B cell (primary cell): ENCODE results near the gene CACNA1D. TPM values are rescaled to one million over a fixed set of nuclear protein-coding genes. Genes with fewer than 3 reads are reported as not detected.

Experiments
- ATAC-seq: fragments of 200-7000 bp; cut with Tn5 transposase; one replicate; pipeline ENCODE4 v1.10.0; 2021; ENCODE audit warnings: low read depth, mild to moderate bottlenecking, moderate number of reproducible peaks, moderate library complexity
- CTCF ChIA-PET: fragments of 350-600 bp; sonication (Branson Sonifier 250); formaldehyde crosslinking; loops from one replicate; lab custom pipeline; 2021; ENCODE audit warnings: antibody characterized with exemption, inconsistent platforms; lab: Charles Lee
- POLR2A ChIA-PET: fragments of 350-600 bp; sonication (Branson Sonifier 250); formaldehyde crosslinking; loops from one replicate; lab custom pipeline; 2021; ENCODE audit warnings: antibody characterized with exemption; lab: Charles Lee
- DNase-seq: peaks from one replicate; pipeline ENCODE4 v3.0.0; 2013
- H2AFZ ChIP-seq: 2 replicates; pipeline ENCODE4 v1.6.1; 2012; ENCODE audit warnings: mild to moderate bottlenecking, low read depth, low read length; ENCODE audit not compliant: insufficient read depth, poor library complexity, severe bottlenecking
- H3K27ac ChIP-seq, 2 donors: 1 replicate in 1 of 2; 2 replicates in 1 of 2; pipeline ENCODE4 v1.5.1; 2012 to 2013; ENCODE audit warnings: low read length in 2 of 2, mild to moderate bottlenecking in 2 of 2, moderate library complexity in 1 of 2
- H3K27me3 ChIP-seq, 4 experiments: fragments of 200-600 bp in 1 of 4; sonication (generic) in 1 of 4; replicated peaks in 1 of 4; 1 replicate in 2 of 4; 2 replicates in 2 of 4; pipeline versions ENCODE4 v1.6.1 to v1.7.0; 2013 to 2016; ENCODE audit warnings: low read length in 3 of 4, mild to moderate bottlenecking in 2 of 4, mixed read lengths in 1 of 4, moderate library complexity in 1 of 4; ENCODE audit not compliant: insufficient read depth in 4 of 4, control insufficient read depth in 3 of 4; ENCODE audit errors: control extremely low read depth in 1 of 4
- H3K36me3 ChIP-seq, 2 experiments: replicated peaks in 1 of 2; 1 replicate in 1 of 2; 2 replicates in 1 of 2; pipeline versions ENCODE4 v1.6.1 to v1.7.1; 2013; ENCODE audit warnings: low read length in 1 of 2; ENCODE audit not compliant: insufficient read depth in 2 of 2, control insufficient read depth in 1 of 2; ENCODE audit errors: control extremely low read depth in 1 of 2, extremely low read depth in 1 of 2
- H3K4me1 ChIP-seq, 2 donors: fragments of 200-600 bp in 1 of 2; sonication (generic) in 1 of 2; 1 replicate in 1 of 2; 2 replicates in 1 of 2; pipeline versions ENCODE4 v1.5.1 to v1.6.1; 2013 to 2017; ENCODE audit warnings: low read length in 2 of 2; ENCODE audit not compliant: control insufficient read depth in 2 of 2, insufficient read depth in 2 of 2
- H3K4me2 ChIP-seq: replicated peaks from 2 replicates; pipeline ENCODE3; 2012; ENCODE audit warnings: mild to moderate bottlenecking, low read depth, low read length; ENCODE audit not compliant: poor library complexity, severe bottlenecking
- H3K4me3 ChIP-seq, 5 experiments: fragments of 200-600 bp in 1 of 5; sonication (generic) in 1 of 5; 1 replicate in 3 of 5; 2 replicates in 2 of 5; pipeline versions ENCODE4 v1.5.1 to v1.7.0; 2011 to 2016; ENCODE audit warnings: low read length in 4 of 5, mild to moderate bottlenecking in 4 of 5, low read depth in 2 of 5, control low read depth in 1 of 5, moderate library complexity in 1 of 5; ENCODE audit not compliant: insufficient read depth in 1 of 5; ENCODE audit errors: control extremely low read depth in 1 of 5, extremely low read depth in 1 of 5
- H3K79me2 ChIP-seq: fragments of 200-600 bp; sonication (generic); one replicate; pipeline ENCODE4 v1.6.0; 2016; ENCODE audit warnings: low read length; ENCODE audit not compliant: control insufficient read depth, insufficient read depth
- H3K9ac ChIP-seq: fragments of 200-600 bp; sonication (generic); 2 replicates; pipeline ENCODE4 v1.6.1; 2017; ENCODE audit warnings: mild to moderate bottlenecking, low read length, moderate library complexity
- H3K9me3 ChIP-seq, 3 donors: one replicate each; pipeline versions ENCODE4 v1.6.1 to v1.7.1; 2013; ENCODE audit warnings: low read length in 2 of 3; ENCODE audit not compliant: control insufficient read depth in 2 of 3, insufficient read depth in 1 of 3; ENCODE audit errors: control extremely low read depth in 1 of 3
- H4K20me1 ChIP-seq: 2 replicates; pipeline ENCODE4 v1.6.0; 2012; ENCODE audit warnings: mild to moderate bottlenecking, low read length; ENCODE audit not compliant: insufficient read depth, control insufficient read depth, poor library complexity, severe bottlenecking
- H3K27ac Mint-ChIP-seq: one replicate; pipeline ENCODE4 v1.8.0; 2021; ENCODE audit warnings: mixed read lengths
- H3K27me3 Mint-ChIP-seq: one replicate; pipeline ENCODE4 v1.8.0; 2021; ENCODE audit warnings: mixed read lengths
- H3K4me1 Mint-ChIP-seq: one replicate; pipeline ENCODE4 v1.8.0; 2021; ENCODE audit warnings: mixed read lengths
- H3K4me3 Mint-ChIP-seq: one replicate; pipeline ENCODE4 v1.8.0; 2021; ENCODE audit warnings: mixed read lengths
- H3K9me3 Mint-ChIP-seq: one replicate; pipeline ENCODE4 v1.8.0; 2022; ENCODE audit warnings: mixed read lengths; ENCODE audit not compliant: insufficient read depth
- CTCF ChIP-seq: fragments of 200-600 bp; IDR thresholded peaks from one replicate; pipeline ENCODE4 v1.8.0; 2022; ENCODE audit warnings: antibody characterized with exemption, mild to moderate bottlenecking
- EZH2 ChIP-seq: IDR thresholded peaks from 2 replicates; pipeline ENCODE4 v1.6.1; 2012; ENCODE audit warnings: borderline replicate concordance, low read depth, mild to moderate bottlenecking, moderate library complexity, low read length; ENCODE audit not compliant: insufficient read depth, poor library complexity, severe bottlenecking
- WGBS: methylation state at CpG from one replicate; pipeline ENCODE4 v1.1.5; 2013; ENCODE audit warnings: missing lambda C conversion rate; ENCODE audit not compliant: insufficient coverage; 5-methylcytosine and 5-hydroxymethylcytosine counted together
- intact Hi-C: fragments of 100-400 bp; cut with micrococcal nuclease; formaldehyde crosslinking; loops from one replicate; pipeline ENCODE4 v1.10.0; 2022
- polyA plus RNA-seq: library from polyadenylated mRNA; depleted of rRNA; stranded (reverse); fragments of >200 nt; gene quantifications from 2 replicates; pipeline ENCODE4 v1.2.3, GENCODE V29; 2012
- total RNA-seq, 2 donors: library from RNA; stranded (reverse); fragments of 120-200 nt in 1 of 2; gene quantifications; 1 replicate in 1 of 2; 2 replicates in 1 of 2; pipeline versions ENCODE4 v1.2.3 to v1.2.4, GENCODE V29; 2013 to 2022

The CACNA1D gene
- total and polyA plus RNA-seq, 2 donors (not counting 1 experiment from before 2014, with no cell fraction given) = 0.06 to 0.07 TPM

- Mint-ChIP-seq H3K4me1 (no peaks in the 10 kb centered on the region), H3K27ac (no peak overlapping the region), H3K27me3 (peaks cover 3% of the 10 kb centered on the region), H3K9me3 (no peaks in the 10 kb centered on the region), H3K4me3 (no peak overlapping the region)
- TF ChIP-seq CTCF (no peak), EZH2 (no peak)
- WGBS = 100% methylated on average over 1 of the region's 2 CpGs
- Histone ChIP-seq H4K20me1 (no peaks in the 10 kb centered on the region), H3K4me2 (no peak overlapping the region), H3K4me3 (no peak overlapping the region), H3K4me1 (no peaks in the 10 kb centered on the region), H3K27me3 (peaks cover 0 to 3% (median 0%) of the 10 kb centered on the region in 4 experiments), H3K9ac (no peak overlapping the region), H3K36me3 (no peaks in the 10 kb centered on the region), H2AFZ (no peak overlapping the region), H3K9me3 (no peaks in the 10 kb centered on the region), H3K27ac (no peak overlapping the region), H3K79me2 (no peaks in the 10 kb centered on the region)
- no peak for ATAC-seq
- no peak for DNase-seq
- CTCF ChIA-PET = no interaction called here
- intact Hi-C loops = no loop called here
- POLR2A ChIA-PET = no interaction called here
Measured at GRCh38 chr3:53599771-53600170, 105.4 kb downstream of the CACNA1D start.

- H3K27ac Mint-ChIP-seq = no peak overlapping the region
- H3K4me3 Mint-ChIP-seq = no peak overlapping the region
- peaks cover 1 to 4% (median 2%) of the 10 kb centered on the region in 3 donors for H3K9me3 ChIP-seq
- H4K20me1 ChIP-seq = no peaks in the 10 kb centered on the region
- peaks cover 3% of the 10 kb centered on the region for H3K27me3 Mint-ChIP-seq
- H3K4me2 ChIP-seq = no peak overlapping the region
- DNase-seq (no peak), ATAC-seq (no peak)
- no peak overlapping the region for H3K4me3 ChIP-seq
- no peak overlapping the region for H3K9ac ChIP-seq
- H3K4me1 Mint-ChIP-seq = no peaks in the 10 kb centered on the region
- peaks cover 3% of the 10 kb centered on the region for H3K9me3 Mint-ChIP-seq
- no peaks in the 10 kb centered on the region for H3K79me2 ChIP-seq
- intact Hi-C loops = no loop called here
- no peak overlapping the region for H2AFZ ChIP-seq
- no peak for TF ChIP-seq EZH2
- no peak for TF ChIP-seq CTCF
- no peak overlapping the region for H3K27ac ChIP-seq
- H3K36me3 ChIP-seq = no peaks in the 10 kb centered on the region
- WGBS = 97% methylated on average over 6 of the region's 6 CpGs
- no peaks in the 10 kb centered on the region for H3K4me1 ChIP-seq
- ChIA-PET CTCF (interaction anchor here (0.6 kb wide), 1 partner anchor 1532 kb away, joined by 3 read pairs; no protein-coding TSS in a partner anchor), POLR2A (no interaction called here)
- H3K27me3 ChIP-seq = peaks cover 0 to 6% (median 0%) of the 10 kb centered on the region in 4 experiments
Measured at GRCh38 chr3:53602866-53603265, 108.5 kb downstream of the CACNA1D start.
